Mesenteric fat pad (tissue), 1 donor: ENCODE results near the gene MPC2. TPM values are rescaled to one million over a fixed set of nuclear protein-coding genes. Genes with fewer than 3 reads are reported as not detected.

ENCODE experiments used
- DNase-seq: peaks from one replicate; pipeline ENCODE4 v3.0.0-alpha.2; 2020; ENCODE audit warnings: low spot score
- long read RNA-seq: library from polyadenylated mRNA; unstranded; transcript quantifications from one replicate; pipeline ENCODE4 v2.0.0, GENCODE V29; 2020
- total RNA-seq: library from RNA; stranded (reverse); fragmentation: NEBNext Ultra II Directional; extraction: Animal tissue kit (Norgen Biotek cat#: 25700); gene quantifications from one replicate; pipeline ENCODE4 v1.2.1, GENCODE V29; 2021
- donor health status: DM: yes; HTN: yes; CAD: no.

MPC2 gene
- 83.9 TPM for total RNA-seq
- long read RNA-seq, transcript MPC2-202 (5 exons, 2,177 nt) = major isoform, 76 of 78 reads
- long read RNA-seq, partial matches to known transcripts = 1 of 78 reads
- long read RNA-seq, other reads (novel, unspliced or antisense) = 1 of 78 reads

DNA sequence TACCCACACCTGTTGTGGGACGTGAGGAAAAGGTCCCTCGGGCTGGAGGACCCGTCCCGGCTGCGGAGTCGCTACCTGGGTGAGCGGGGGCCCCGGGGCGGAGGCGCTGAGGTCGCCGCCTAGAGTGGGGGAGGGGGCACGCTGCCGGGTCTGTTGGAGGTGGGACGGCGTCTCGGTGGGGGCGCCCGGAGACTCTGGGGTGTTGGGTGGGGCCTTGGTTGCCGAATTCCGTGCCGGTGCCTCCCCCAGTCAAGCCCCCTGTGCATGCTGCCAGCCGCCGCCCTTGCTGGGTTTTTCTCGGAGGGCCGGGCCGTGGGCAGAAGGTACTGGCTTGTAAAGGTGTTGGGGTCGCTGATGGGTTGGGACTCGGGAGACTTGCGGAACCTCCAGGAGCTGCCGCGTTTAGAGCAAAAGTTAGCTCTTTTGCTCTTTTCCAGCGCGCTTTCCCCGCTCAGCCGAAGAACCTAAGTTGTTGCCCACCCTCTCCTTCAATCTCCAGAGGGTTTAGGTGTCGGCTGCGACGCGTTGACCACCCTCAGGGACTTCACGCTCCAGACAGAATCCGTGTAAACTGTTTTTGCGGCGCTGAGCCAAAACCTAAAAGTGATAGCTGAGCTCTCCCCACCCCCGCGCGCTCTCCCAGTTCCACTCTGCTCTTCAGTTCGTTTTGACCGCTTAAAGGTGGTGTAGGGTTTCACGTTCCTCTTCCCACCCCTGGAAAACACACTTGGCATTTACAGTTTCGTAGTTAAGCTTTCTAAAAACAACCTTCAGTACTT lies at the start of gene MPC2:
TSS of gene MPC2 (minus strand) at position 143 of the 779 bp plus-strand sequence. CDS start 1,231 bp downstream, outside the sequence.
- DNase-seq = no peak

DNA sequence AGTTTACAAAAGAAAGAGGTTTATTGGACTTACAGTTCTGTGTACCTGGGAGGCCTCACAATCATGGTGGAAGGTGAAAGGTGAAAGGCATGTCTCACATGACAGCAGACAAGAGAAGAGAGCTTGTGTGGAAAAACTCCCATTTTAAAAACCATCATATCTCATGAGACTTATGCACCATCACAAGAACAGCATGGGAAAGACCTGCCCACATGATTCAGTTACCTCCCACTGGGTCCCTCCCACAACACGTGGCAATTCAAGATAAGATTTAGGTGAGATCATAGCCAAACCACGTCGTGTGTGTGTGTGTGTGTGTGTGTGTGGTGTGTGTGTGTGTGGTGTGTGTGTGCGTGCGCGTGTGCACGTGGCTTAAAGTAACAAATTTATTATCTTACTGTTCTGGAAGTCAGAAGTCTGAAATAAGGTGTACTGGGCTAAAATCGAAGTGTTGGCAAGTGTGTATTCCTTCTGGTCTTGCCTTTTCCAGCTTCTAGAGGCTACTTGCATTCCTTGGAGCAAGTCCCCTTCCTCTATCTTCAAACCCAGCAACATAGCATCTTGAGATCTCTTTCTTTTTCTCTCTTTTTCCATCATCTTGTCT lies 48.1 kb upstream of the MPC2 start:
- DNase-seq = no peak

DNA sequence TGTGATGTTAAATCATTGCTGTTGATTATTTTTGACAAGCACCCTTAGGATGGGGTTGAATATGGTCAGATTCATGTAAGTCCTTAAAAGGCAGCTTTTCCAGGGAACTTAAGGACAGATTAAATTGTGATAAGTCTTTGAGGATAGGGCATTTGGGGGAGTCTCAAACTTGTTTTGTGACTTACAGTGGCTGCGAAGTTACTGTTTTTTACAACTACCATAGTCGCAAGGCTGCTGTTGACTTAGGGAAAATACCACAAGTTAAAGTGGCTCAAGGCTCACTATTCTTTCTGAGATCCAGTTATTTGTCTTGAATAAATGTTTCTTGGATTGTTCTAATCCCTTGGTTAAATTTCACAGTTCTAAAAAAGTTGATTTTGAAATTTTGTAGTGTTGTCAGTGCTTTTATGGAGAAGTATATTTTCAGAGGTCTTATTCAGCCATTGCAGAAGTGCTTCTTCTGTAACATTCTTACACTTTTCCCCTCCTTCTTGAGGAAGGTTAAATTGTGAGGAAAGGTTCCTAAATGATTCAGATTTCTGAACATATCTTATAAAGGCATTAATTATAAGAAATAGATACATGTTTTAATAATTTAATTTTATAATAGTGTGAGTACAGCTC lies 47.0 kb upstream of the MPC2 start:
- no peak for DNase-seq

DNA sequence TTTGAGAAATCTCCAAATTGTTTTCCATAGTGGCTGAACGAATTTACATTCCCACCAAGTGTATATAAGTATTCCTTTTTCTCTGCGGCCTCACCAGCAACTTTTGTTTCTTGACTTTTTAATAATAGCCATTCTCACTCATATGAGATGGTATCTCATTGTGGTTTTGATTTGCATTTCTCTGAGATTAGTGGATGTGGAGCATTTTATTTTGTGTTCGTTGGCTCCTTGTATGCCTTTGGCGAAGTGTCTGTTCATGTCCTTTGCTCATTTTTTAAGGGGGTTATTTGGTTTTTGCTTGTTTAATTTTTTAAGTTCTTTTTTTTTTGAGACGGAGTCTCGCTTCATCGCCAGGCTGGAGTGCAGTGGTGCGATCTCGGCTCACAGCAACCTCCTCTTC lies 45.1 kb upstream of the MPC2 start:
- no peak for DNase-seq

DNA sequence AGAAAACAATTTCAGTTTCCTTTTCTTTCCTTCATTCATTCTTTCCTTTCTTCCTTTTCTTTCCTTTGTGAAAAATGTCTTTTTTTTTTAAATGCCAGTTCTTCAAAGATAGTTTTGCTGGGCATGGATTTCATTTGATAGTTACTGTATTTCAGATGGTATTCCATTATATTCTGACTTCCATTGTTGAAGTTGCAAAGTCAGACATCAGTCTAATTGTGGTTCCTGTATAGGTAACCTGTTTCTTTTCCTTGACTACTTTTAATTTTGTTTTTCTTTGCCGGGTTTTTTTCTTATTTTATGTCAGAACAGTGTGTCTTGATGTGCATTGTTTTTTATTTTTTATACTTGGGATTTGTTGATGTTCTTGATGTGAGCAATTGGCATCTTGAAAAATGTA lies 40.4 kb upstream of the MPC2 start:
- no peak for DNase-seq

DNA sequence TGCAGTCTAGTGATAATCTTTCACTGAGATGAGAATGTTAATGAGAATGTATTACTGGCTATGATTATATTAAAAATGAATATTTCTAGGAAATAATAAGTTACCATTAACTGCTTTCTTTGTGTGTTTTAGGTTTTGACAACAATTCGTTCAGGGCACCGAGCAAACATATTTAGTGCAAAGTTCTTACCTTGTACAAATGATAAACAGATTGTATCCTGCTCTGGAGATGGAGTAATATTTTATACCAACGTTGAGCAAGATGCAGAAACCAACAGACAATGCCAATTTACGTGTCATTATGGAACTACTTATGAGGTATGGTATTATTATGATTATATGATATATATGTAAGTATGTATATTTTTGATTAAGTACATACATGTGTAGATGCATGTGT lies 37.8 kb upstream of the MPC2 start:
- DNase-seq = no peak

DNA sequence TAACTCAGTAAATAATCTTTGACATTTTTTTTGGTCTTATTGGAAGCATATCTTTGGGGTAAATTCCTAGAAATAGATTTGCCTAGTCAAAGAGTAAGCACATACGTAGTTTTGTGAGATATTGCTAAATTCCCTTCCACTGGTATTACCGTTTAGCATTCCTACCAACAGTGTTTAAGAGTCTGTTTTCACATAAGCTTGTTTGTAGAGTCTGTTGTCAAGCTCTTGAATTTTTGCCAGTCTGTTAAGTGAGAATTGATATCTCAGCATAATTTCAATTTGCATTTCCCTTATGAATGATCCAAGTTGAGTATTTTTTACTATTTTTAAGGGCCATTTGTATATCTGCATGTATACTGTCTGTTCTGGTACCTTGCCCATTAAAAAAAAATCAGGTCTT lies 37.0 kb upstream of the MPC2 start:
- no peak for DNase-seq

DNA sequence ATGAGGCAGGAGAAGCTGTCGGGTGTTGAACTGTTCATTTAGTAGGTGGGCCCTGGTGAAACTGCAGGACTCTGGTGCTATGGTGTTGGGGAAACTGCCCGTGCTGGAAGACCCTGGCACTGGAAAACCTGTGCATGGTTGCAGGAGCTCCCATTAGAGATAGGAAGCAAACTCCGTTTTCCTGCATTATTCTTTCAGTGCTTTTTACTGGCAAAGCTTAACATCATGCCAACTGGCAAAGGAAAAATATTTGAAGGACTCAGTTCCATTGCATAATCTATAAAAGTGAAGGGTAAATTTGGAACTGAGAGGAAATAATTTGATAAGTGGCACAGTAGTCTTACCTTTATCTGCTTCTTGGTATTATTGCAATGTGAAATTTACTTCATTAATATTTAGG lies 31.7 kb upstream of the MPC2 start:
- DNase-seq = no peak

DNA sequence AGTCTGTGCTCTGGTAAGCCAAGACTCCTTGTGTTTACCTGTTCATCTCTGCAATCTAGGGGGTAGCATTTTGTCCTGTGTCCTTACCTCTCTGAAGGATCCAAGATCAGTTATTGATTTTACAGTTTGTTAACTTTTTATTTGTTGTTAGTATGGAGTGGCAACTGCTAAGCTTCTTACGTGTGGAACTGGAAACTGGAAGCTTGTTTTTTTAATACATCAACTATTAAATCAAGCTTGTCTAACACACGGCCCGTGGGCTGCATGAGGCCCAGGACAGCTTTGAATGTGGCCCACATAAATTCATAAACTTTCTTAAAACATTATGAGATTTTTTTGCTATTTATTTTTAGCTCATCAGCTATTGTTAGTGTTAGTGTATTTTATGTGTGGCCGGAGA lies 29.2 kb upstream of the MPC2 start:
- DNase-seq = no peak

DNA sequence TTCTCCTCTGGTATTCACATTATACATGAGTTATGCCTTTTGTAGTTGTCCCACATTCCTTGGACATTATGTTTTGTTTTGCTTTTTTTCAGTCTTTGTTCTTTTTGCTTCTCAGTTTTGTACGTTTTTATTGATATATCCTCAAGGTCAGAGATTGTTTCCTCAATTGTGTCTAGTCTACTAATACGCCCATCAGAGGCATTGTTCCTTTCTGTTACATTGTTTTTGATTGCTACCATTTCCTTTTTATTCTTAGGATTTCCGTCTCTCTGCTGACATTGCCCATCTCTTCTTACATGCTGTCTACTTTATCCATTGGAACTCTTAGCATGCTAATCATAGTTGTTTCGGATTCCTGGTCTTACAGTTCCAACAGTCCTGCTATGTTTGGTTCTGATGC lies 27.8 kb upstream of the MPC2 start:
- no peak for DNase-seq

DNA sequence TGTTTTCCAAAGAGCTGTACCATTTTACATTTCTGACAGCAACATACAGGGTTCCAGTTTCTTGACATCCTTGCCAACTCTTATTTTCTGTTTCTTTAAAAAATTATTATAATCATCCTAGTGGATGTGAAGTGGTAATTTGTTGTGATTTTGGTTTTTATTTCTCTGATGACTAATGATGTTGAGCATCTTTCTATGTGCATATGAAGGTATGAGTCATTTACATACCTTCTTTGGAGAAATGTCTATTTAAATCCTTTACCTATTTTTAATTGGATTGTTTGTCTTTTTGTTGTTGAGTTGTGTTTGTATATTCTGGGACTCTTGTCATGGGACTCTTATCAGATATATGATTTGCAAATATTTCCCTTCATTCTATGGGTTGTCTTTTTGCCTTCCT lies 20.8 kb upstream of the MPC2 start:
- DNase-seq = no peak

DNA sequence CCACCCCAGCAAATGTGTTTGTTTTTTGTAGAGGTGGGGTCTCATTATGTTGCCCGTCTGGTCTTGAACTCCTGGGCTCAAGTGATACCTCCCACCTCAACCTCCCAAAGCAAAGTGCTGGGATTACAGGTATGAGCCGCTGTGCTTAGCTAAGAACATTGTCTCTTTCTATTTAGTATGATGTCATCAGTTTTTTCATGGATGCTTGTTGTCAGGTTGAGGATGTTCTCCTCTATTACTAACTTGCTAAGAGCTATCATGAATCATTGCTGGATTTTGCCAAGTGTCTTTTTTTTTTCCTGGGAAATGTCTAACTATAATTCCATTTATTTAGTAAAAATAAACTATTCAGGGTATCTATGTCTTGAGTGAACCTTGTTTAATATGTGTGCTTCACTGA lies 19.0 kb upstream of the MPC2 start:
- DNase-seq = no peak

DNA sequence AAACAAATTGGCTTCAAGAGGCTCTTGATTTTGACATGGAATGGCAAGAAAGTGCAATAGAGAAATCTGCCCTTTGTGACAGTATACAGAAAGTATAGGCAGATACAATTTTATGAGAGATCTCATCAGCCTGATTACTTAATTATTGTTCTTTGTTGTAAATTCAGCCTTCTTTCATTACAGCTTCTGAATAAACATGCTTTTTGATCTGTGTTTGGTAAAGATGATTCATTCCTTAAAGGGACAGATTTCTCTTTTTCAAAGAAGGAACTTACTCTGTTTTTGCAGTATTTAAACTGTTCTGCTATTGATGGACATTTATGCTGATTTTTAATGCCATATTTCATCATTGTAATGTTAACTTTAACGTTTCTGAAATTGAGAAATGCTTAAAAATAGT lies 13.7 kb upstream of the MPC2 start:
- DNase-seq = no peak

DNA sequence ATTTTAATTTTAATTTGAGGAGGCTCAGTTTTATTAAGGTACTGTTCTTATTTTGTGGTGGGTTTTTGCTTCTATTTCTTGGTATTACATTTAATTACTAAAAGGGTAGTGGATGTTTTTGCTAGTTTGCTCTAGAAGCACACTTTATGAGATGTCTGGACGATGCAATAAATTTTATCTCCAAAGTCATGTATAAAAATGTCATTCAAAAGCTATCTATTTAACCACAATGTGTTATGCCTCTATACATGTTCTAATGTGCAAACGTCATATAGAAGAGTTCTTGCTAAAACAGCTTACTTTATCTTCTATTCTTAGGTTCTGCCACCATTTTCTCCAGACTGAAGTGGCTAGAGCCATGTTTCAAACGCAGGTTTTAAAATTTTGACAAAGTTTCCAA lies 12.9 kb upstream of the MPC2 start:
- DNase-seq = no peak

DNA sequence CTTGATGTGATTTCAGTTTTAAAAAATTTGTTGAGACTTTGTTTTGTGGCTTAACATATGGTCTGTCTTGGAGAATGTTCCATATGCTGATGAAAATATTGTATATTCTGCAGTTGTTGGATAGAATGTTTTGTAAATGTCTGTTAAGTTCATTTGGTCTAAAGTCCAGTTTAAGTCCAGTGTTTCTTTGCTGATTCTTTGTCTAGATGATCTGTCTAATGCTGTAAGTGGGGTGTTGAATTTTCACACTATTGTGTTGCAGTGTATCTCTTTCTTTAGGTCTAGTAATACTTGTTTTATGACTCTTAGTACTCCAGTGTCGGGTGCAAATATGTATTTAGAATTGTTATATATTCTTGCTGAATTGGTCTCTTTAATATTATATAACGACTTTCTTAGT lies 10.9 kb upstream of the MPC2 start:
- no peak for DNase-seq

DNA sequence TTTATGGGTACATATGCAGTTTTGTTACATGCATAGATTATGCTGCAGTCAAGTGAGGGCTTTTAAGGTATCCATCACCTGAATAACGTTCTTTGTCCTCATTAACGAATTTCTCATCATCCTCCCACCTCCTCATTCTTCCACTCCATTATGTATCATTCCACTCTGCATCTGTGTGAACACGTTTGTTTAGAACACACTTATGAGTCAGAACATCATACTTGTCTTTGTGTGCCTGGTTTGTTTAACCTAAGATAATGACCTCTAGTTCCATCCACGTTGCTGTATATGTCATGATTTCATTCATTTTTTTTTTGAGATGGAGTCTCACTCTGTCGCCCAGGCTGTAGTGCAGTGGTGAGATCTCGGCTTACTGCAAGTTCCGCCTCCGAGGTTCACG lies 6.7 kb upstream of the MPC2 start:
- DNase-seq = no peak

DNA sequence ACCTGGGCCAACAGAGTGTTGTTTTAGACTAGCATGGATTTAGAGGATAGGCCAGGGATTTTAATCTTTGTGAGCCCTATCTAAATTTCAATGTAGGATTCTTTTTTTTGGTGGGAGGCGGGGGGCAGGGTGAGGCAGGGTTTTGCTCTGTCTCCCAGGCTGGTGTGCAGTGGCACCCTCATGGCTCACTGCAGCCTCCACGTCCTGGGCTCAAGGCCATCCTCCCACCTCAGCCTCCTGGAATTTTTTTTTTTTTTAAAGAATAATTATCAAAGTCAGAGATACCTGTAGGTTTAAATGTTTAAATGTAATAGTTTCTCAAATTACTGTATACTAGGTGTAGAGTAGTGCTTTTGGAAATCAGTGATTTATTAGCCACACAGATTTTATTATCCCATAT lies 3.4 kb upstream of the MPC2 start:
- DNase-seq = no peak

DNA sequence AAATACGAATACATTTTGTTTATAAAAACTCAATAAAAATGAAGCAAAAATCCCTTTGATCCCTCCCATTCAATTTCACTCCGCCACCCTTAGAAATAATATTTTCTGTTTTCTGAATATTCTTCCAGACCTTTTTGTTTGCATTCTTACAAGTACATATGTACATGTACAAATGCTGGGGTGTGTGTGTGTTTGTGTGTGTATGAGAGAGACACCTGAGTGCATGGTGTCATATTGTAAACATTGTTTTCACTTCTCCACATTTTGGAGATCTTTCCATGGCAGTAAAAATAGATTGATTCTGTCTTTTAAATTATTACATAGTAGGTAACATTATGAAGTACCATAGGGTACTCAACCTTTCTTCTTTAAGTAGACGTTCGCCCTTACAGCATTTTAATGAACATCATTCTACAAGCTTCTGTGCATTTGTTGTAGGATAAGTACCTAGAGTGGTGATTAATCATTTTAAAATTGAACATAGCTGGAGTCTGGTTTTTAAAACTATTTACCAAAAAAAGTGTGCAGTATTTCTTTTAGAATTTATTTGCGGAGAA lies 1.3 kb upstream of the MPC2 start:
- no peak for DNase-seq

DNA sequence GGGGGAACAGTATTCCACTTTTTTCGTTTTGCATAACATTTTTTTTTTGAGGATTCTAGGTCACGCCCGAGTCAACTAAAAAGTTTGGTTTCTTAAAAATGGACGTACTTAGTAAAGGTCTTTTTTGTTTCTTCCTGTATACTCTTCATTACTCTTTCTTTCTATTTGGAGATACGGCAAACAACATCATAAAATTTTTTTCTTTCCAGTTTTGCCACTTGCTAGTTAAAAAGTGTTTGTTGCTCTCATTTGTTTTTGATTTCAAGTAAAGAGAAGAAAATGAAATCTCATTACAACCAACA lies 788 bp upstream of the MPC2 start:
- no peak for DNase-seq

DNA sequence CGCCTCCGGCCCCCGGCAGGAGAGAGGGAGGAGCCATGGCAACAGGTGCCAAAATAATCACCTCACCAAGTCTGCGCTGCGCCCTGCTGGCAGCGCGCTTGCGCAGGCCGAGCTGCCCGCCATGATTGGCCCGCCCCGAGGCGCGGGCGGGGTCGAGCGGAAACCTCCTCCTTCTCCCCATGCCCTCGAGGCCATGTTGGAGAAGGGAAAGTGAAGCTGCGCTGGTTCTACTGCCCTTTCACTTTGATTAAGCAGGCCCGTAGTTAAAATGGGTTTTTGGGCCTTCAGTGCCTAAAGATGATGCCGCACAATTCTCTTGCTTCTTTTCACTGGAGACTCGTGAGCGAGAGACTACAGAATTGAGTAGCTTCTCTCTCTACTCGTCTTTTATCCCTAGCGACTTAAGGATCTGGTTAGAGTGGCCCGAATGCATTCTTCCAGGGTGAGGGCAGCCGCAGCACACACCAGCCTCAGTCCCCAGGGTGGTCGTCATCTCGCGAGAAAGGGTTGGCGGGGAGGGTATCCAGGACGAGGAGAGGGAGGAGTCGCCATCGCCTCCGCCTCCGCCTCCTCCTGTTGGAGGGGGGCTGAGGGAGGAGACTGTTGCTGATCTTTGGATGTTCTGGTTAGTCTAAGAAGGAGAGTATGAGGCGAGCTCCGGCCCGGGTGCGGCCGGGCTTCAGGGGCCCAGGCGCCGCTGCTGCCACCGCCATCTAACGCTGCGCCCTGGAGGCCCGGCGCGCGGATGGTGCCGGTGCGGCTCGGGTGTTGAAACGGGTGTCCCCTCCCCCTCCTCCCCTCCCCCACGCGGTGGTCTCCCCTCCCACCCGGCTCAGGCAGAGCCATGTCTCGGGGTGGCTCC lies 573 bp downstream of the MPC2 start, which contains the start of gene DCAF6:
TSS of gene DCAF6 (plus strand) at position 616 of the 862 bp plus-strand sequence. CDS start at position 845, 229 bp downstream.
- peak; percentile 98 for DNase-seq
